CD4-positive, alpha-beta T cell treated with Interleukin-6 for 4 hours (primary cell): ENCODE results near the gene CIITA.
"Not testable (repeated sequence)": the region's sequence is repeated elsewhere in the genome, so short reads cannot be mapped to it uniquely, and the experiment has no call there.

ENCODE experiments used
- DNase-seq: peaks from one replicate; pipeline ENCODE4 v3.0.0-alpha.2; 2020; ENCODE audit warnings: mixed read lengths

CIITA gene

DNA sequence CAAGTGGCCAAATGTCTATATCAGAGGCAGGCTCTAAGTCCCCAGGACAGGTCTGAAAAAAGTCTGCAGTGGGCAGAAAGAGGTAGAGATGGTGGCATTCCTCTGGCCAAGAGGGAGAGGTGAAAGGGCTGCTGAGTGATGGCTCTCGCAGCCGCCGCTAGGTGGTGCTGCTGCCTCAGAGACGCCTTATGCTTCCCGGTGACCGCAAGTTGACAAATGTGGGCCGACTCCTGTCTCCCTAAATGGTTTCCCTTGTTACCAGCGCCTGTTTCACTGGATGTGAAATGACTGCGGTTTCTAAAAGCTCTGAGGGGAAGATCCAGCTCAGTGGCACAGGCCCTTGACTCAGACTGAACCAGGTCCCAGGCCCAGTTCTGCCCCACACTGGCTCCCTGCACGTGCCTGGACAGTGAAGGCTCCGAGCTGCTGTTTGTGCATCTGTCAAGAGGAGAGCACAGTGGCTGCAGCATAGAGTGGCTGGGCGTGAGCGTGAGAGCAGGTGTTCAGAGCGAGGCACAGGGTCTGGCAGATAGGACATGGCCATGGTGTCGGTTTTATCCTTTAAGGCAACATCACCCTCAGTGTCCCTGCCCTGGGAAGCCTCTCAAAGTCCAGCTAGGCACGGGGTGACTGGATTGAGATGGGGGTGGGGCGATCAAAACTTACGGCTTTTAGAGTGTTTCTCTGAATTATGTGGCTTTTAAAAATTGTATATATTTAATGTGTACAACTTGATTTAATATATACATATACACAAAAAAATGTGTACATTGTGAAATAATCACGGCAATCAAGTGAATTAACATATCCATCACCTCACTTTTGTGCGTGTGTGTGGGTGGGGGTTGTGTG lies 87.3 kb downstream of the CIITA start:
- DNase-seq, result peak; percentile 88

- DNase-seq, result peak; percentile 70
These were observed 87.9 kb downstream of the CIITA start for GRCh38 chr16:10964891-10965326.

DNA sequence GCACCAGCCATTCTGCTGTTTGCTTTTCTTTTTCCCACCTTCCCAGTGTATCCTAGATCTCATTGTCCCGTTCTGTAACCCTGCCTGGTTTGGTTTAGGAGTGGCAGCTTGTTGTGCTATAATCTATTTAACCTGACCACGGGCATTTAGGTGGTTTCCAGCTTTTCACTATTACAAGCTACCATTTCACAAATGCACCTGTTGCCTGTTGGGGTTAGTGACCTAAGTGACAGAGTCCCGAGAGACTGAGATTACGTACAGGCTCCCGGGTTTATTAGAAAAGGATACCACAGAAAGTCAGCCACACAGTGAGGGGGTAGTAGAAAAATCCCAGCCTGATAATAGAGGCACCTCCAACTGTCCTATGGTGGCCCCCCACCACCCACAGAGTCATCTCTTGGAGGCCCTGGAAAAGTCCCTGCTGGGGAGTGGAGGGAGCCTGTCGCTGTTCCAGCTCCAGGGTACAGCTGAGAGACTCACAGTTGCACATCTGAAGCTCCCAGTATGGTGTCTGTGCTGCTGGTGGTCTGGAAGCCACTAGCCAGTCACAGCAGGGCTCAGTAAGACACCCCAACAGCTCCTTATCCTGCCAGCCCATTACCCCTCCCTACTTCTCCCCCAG lies 88.5 kb downstream of the CIITA start:
- no peak for DNase-seq

DNA sequence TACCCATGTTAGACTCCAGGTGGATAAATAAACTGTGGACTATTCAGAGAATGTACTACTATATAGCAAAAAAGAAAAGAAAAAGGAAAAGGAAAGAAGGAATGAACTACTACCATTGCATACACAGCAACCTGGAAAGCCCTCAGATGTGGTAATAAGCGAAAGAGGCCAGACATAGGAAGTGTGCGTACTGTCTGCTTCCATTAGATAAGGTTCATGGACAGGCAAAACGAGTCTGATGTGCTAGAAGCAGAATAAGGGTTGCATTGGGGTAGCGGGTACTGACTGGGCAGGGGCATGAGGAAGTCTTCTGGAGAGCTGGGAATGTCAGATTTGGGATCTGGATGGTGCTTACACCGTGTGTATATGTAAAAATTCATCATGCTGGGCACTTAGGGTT lies 89.1 kb downstream of the CIITA start:
- no peak for DNase-seq

GRCh38 chr16:10966559-10966958 lies 89.6 kb downstream of the CIITA start:
- not testable (repeated sequence) for DNase-seq

DNA sequence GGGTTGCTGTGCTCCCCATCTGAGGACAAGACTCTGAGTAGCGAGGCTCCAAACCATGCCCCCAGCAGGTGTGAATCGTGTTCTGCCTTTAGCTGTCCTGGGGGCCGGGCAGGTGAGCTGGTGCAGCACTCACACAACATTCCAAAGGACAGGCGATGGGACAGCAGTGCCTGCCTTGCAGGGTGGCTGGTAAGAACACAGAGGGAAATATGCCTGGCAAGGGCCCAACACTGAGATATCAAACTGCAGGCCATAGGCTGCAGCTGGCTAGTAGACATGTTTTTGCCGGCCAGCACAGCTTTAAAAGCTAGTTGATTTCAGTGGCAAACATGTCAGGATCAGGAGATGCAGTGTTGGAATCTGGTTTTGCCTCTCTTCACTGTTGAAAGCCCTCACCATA lies 91.0 kb downstream of the CIITA start:
- DNase-seq, result no peak

GRCh38 chr16:10968498-10968897 lies 91.5 kb downstream of the CIITA start:
- no peak for DNase-seq

- DNase-seq, result no peak
These were observed 92.6 kb downstream of the CIITA start for GRCh38 chr16:10969615-10970014.

DNA sequence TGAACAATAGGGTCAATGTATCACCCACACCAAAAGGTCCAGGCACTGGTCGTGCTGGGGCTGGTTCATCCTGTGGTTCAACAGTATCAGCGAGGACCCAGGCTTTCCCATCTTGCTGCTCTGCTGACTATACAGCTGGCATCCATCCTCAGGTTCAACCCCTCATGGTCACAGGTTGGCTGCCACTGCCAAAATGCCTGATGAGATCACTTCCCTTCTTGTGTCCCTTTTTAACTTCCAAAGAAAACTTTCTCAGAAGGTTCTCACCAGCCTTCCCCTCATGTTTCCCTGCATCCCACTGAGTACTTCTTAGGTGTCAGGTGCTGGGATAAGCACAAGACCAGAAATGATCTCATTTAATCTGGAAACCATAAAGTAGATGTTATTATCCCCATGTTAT lies 93.1 kb downstream of the CIITA start:
- no peak for DNase-seq

DNA sequence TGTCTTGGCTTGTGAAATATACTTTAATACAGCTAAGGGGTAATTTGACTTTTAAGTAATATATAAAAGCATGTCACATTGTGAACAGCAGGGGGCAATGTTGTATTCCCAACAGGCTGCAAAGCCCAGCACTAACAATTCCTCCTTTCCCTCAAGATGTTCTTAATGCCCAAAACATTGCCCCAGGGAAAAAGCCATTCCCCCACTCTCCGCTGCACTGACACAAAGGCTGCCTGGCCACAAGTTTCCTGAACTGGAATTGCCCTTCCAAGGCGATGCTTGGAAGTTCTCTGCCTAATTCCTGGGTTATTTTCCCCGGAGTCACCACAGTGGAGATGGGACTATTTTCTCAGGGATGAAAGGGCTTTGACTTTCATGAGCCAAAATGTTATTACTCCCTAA lies 94.6 kb downstream of the CIITA start:
- peak; percentile 58 for DNase-seq

GRCh38 chr16:10972108-10972818 lies 95.3 kb downstream of the CIITA start:
- DNase-seq, result no peak

GRCh38 chr16:10972819-10973464 lies 95.9 kb downstream of the CIITA start:
- no peak for DNase-seq

DNA sequence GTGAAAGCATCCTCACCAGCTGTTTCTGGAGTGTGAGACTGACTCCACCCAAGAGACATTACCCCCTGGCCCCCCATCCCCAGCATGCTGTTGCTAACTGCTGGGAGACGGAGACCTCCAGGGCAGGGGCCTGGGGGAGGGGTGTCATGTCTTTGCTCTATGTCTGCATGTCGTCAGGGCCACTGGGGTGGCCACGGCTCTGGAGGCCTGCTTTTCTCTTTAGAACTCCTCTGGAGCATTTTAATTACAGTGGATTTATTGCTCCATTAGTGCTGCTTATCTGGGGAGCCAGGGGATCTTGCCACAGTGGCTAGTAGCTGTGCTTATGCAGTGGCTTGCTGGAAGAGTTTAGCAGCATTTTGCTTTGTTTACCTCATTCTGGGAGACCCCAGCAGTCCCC lies 99.6 kb downstream of the CIITA start:
- no peak for DNase-seq

DNA sequence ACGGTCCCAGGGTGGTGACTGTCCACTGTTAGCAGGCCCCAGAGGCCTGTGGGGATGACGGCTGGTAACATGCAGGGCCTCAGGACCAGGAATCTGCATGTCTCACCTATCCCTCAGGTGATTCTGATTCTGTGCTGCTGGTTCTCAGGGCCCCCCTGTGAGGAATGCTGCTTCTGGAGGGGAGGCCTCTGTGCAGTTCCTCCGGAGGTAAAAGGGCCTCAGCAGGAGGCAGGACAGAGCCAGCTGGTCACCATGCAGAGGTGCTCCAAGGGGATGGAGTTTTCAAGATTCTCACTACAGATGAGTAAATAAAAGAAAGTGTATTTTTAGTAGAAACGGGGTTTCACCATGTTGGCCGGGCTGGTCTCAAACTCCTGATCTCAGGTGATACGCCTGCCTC lies 101.1 kb downstream of the CIITA start:
- no peak for DNase-seq

GRCh38 chr16:10978871-10979446 lies 102.0 kb downstream of the CIITA start:
- no peak for DNase-seq

GRCh38 chr16:10979717-10980601 lies 103.0 kb downstream of the CIITA start:
- no peak for DNase-seq

GRCh38 chr16:10980813-10981212 lies 103.8 kb downstream of the CIITA start:
- no peak for DNase-seq

- DNase-seq, result peak; percentile 41
These were observed 104.8 kb downstream of the CIITA start for GRCh38 chr16:10981697-10982216.

GRCh38 chr16:10982465-10983150 lies 105.6 kb downstream of the CIITA start:
- no peak for DNase-seq

DNA sequence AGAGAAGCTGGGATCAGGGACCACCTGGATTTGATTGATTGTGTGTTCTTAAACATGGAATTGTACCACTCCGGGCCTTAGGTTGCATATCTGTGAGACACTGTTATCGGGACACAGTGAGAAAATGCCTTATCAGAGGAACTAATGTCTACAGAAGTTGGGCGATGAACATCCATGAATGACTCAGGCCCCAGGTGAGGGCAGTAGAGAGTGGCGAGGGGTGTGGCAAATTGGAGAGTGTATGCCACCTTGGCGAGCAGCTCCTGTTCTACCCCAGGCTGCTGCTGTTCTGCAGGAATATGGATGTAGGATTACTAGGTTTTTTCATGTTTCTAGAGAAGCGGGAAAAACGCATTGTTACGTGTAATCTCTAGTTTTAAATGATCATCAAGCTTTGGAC lies 106.2 kb downstream of the CIITA start:
- peak; percentile 35 for DNase-seq

DNA sequence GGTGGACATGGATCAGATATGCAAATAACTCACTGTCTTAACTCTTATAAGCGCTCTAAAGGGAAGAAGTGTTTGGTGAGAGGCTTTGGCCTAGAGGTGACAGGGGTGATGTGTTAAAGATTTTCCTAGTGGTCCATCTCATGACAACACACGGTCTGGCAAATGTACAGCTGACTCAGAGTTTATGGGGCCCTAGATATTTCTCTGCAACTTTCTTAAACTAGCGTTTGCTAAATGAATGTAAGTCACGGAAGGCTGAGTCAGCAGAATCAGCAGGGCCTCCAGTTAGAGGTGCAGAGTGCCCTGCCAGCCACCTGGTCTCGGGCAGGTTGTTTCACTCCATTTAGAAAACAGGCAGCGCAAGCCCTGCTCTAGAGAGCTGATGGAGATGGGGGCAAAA lies 107.5 kb downstream of the CIITA start:
- no peak for DNase-seq
